ENCODE data around the gene LARGE1.

The LARGE1 gene

GRCh38 chr22:33920197-33920540, at the start of gene LARGE1:
TSS of gene LARGE1 (minus strand) at chr22:33920476.
- DNase-seq, result no peak

- DNase-seq, result no peak
Measured at GRCh38 chr22:33969045-33969444, 48.8 kb upstream of the LARGE1 start.

GRCh38 chr22:33964121-33964520, 43.8 kb upstream of the LARGE1 start:
- DNase-seq, result no peak

DNA sequence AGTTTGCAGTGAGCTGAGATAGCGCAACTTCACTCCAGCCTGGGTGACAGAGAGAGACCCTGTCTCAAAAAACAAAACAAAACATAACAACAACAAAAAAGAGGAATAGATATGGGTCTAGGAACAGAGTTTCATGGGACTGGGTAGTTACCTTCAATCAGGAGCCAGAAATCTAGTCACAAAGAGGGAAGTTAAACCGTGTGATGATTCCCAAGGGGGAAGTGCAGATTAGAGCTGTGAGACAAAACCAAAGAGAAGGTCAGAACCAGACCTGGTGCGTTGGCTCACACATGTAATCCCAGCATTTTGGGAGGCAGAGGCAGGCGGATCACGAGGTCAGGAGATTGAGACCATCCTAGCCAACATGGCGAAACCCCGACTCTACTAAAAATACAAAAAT, 42.1 kb upstream of the LARGE1 start:
- DNase-seq, result no peak

GRCh38 chr22:33958741-33959140, 38.5 kb upstream of the LARGE1 start:
- no peak for DNase-seq

DNA sequence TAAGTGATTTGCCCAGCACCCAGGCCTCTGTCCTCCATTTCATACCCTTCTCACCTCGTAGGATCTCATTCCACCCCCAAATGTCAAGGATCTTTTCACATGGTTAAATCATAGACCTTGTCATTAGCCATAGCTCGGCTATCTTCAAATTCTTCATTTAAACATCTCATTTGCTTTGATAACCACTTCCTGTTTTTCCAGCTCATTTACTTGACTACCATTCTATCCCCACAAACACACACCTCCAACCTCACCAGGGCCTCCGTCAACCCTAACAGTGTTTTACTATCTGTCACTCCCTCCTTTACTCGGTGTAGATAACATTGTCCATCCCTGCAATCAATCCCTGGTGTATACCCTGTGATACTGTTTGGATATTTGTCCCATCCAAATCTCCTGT, 36.8 kb upstream of the LARGE1 start:
- no peak for DNase-seq

GRCh38 chr22:33952776-33953175, 32.5 kb upstream of the LARGE1 start:
- DNase-seq, result no peak

DNA sequence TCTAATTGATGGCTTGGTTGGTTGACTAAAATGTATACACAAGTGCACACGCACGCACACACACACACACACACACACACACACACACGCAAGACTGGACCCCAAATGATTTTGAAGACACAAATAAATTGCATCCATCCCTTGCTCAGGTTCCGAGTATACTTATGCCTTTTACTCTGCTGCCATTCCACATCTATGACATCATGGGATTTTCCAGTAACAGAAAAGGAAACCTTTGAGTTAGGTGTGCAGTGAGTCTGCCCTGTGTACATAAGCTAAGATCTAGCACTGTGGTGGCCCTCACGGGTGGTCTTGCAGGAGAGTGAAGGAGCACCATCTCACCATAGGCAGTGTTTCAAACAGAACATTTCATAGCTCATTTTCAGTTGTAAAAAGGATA, 20.5 kb upstream of the LARGE1 start:
- no peak for DNase-seq

- no peak for DNase-seq
Measured at GRCh38 chr22:33932997-33933396, 12.7 kb upstream of the LARGE1 start.

DNA sequence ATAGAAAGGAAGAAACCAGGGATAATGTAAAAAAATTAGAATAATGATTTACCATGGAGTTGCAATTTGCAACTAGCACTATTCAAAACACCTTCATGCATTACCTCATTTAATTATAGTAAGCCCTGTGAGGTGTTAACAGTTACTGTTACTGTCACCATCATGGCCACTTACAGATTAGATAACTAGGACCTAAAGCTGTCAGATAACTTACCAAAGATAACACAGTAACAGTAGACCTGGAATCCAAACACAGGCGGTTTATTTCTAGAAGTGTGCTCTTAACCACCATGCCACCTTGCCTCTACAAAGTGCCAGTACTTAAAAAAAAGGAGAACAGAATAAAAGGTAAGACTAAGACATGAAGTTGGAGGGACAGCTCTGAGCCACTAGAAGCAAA, 11.1 kb upstream of the LARGE1 start:
- DNase-seq, result no peak

GRCh38 chr22:33927752-33928151, 7.5 kb upstream of the LARGE1 start:
- no peak for DNase-seq

DNA sequence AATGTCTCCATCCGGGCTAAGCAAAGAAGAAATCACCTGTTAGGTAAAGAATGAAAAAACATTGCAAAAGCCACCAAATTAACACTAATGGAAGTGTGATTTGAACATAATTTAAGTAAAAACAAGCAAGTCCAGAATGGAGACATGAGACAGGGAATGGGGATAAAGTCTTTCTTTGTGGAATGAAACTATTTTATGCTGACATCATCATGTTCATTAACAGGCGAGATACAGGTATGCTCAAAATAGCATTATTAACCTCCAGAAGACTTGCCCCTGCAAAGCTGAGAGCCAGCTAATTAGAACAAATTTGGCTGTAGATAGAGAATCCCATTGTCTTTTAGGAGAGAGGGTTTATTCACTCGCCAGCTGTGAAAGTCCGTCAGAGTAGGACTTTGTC, 4.9 kb upstream of the LARGE1 start:
- no peak for DNase-seq

GRCh38 chr22:33923660-33924246, 3.5 kb upstream of the LARGE1 start:
- peak; percentile 67 for DNase-seq

DNA sequence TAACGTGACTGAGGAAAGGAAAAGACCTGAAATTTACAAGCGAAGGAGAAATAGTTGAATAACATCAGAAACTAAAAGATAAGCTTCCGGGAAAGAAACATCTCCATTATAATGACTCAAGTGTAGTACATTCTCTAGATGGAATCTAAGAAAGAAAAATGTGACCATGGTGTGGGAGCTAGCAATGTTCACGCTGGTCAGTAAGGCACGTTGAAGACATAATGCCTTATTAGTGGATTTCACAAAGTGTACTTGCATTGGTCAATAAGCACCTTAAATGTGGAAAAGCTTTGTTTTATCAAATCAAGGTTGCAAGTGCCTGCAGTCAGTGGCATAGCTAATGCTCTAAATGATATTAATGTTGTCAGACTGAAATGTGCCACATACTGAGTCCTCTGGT, 2.8 kb upstream of the LARGE1 start:
- DNase-seq, result no peak

DNA sequence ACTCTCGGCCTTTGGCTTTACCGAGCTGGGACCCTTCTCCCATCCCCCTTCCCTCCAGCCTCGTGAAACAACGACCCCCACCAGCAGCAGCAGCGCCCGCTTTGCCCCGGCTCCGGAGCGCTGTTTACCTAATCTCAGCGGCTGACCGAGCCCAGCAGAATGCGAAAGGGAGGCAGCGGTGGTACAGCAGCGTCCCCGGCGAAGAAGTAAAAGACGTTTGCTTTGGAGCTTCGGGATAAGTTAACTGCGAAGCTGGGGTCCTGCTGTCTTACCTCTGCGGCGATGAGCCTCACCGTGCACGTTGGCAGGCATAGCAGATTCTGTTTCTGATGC, 2.0 kb upstream of the LARGE1 start:
- DNase-seq, result no peak

- no peak for DNase-seq
Measured at GRCh38 chr22:33921525-33922348, 1.5 kb upstream of the LARGE1 start.

- DNase-seq, result peak; percentile 76
Measured at GRCh38 chr22:33920927-33921524, 750 bp upstream of the LARGE1 start.

- DNase-seq, result no peak
Measured at GRCh38 chr22:33919391-33920196, 682 bp downstream of the LARGE1 start.

- no peak for DNase-seq
Measured at GRCh38 chr22:33918676-33919365, 1.5 kb downstream of the LARGE1 start.

GRCh38 chr22:33917744-33918406, 2.4 kb downstream of the LARGE1 start:
- DNase-seq, result no peak

GRCh38 chr22:33914699-33915098, 5.6 kb downstream of the LARGE1 start:
- no peak for DNase-seq

- DNase-seq, result no peak
Measured at GRCh38 chr22:33914131-33914530, 6.1 kb downstream of the LARGE1 start.

DNA sequence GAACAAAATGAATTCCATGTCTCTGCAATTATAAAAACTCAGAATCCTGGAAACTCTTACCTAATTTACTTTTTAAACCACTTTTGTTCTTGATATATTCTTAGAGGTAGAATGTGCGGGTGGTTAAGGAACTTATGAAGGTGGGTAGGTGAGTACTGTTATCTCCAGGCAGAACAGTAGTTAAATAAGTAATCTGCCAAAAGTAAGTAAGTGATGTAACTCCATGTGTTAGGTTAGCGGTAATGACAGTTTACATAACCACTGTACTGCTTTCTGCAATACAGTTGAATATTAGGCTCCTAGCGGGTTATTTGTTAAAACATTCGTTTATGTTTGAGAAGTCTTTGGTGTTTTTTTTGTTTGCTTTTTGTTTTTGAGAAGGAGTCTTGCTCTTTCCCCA, 7.1 kb downstream of the LARGE1 start:
- no peak for DNase-seq

All from hematopoietic multipotent progenitor cell treated with erythropoietin and hydrocortisone succinate and interleukin-3 and kit ligand, for 8 days (in vitro differentiated cells).